Limb (tissue), 2 donors: ENCODE measurements around the gene SH3RF1.

Source experiments
- DNase-seq, 2 donors: peaks; one replicate each; pipeline ENCODE4 v3.0.0-alpha.2; 2016; ENCODE audit errors: extremely low spot score in 2 of 2

Gene SH3RF1

GRCh38 chr4:169139021-169139420, 131.7 kb downstream of the SH3RF1 start:
- no peak for DNase-seq

GRCh38 chr4:169137558-169137920, 133.2 kb downstream of the SH3RF1 start:
- no peak for DNase-seq

- no peak for DNase-seq
Measured at GRCh38 chr4:169136796-169137557, 133.8 kb downstream of the SH3RF1 start.

DNA sequence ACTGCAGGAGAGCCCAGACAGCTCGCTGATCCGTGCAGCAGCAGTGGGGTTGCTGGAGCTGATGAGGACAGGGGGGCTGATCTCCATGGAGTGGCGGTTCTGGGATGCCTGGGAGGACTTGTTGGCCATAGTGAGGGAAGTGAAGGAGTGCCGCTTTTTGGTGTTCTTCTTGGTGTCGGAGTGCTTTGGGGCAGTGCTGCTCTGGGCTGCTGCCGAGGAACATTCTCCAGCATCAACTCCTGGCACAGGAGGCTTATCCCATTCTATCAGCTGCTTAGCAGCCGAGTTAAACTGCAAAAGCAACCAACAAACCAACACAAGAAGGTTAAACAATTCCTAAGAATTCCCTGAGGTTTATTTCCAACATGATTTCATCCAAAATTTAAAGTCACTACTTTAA, 134.4 kb downstream of the SH3RF1 start:
- DNase-seq, result no peak

GRCh38 chr4:169135776-169136175, 135.0 kb downstream of the SH3RF1 start:
- no peak for DNase-seq

GRCh38 chr4:169133932-169134331, 136.8 kb downstream of the SH3RF1 start:
- peak; percentile 34 to 40 for DNase-seq

DNA sequence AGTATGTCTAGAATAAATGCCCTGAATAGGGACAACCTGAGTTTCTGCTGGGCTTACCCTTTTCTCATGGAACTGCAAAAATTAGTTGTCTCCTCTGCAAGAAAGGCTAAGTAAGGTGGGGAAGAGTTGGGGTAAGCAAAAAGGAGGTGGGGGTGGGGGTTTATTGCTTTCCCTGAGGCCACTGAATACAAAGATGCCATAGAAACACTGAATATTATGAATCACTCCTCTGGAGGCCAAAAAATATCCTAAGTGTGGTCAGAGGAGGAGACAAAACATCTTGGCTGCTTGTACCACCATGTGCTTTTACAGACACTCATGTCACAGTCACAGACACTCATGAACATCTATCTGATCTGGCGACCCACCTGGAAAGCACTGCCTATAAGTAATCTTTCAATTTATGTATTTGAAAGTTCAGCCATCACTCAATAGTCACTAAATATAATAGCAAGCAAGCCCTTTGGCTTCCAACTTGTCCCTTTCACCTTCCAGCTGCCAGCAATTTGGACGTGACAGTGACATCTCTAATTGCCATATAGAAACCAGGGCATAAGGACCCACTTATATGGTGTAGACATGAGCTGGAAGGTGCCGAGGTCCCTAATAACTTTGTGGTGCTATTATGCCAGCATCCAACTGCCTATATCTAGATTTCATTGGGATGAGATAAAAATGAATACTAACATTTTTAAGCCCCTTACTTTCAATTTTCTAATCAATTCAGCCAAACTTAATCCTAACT, 138.0 kb downstream of the SH3RF1 start:
- no peak for DNase-seq

DNA sequence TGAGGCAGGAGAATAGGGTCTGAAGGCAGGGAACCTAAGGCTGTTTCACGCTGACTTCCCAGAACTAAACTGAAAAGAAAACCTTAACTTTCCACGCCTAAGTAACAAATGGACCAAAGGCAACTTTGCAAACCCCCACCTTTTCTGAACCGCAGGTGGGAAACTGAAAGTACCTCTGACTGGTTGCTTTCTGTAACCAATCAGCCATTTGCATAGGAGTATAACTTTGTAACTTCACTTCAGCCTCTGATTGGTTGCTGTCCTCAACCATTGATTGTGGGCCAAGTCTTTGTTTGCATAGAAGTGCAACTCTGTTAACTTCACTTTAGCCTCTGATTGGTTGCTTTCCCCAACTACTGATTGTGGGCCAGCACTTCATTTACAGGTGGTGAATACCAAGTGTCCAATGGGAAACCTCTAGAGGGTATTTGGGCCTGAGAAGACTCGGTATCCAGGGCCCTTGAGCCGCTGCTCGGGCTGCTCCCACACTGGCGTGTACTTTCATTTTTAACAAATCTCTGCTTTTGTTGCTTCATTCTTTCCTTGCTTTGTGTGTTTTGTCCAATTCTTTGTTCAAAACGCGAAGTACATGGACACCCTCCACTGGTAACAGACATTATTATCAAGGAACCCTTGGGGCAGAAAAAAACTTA, 139.1 kb downstream of the SH3RF1 start:
- DNase-seq, result no peak

GRCh38 chr4:169128902-169129301, 141.9 kb downstream of the SH3RF1 start:
- no peak for DNase-seq

DNA sequence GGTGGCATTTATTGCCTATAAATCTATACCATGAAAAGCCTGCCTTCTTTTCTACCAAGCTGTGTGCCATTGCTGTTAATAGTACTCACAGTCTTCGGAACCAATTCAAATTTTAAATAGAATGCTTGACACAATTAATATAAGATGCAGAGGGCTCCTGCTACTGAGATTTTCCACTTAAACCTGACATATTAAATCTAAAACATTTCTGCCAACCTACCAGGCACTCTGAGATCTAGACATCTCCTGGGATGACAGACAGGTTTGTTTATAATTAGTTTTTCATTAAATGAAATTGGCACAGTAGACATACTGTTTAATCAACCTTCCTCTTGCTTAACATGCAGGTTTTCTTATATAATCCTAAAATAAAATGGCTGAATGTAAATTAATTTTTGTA, 143.4 kb downstream of the SH3RF1 start:
- no peak for DNase-seq

DNA sequence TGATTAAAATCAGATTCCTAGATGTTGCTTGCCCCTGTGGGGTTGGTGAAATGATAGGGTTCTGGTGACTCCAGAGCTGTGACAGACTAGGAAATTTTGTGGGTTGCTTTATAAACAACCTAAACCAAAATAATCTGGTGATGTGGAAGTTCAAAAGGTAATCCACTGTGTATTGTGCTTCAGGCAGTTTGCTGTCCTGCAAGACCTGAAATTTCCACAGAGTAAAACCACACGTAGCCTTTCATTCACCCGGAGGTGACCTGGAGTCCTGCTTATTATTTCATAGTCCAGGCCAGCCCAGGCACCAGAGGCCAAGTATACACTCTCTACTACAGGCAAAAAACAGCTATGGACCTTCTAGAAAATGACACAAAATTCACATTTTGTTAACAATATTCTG, 146.1 kb downstream of the SH3RF1 start:
- no peak for DNase-seq

GRCh38 chr4:169122422-169122821, 148.3 kb downstream of the SH3RF1 start:
- DNase-seq, result no peak

- no peak for DNase-seq
Measured at GRCh38 chr4:169121861-169122382, 148.8 kb downstream of the SH3RF1 start.

DNA sequence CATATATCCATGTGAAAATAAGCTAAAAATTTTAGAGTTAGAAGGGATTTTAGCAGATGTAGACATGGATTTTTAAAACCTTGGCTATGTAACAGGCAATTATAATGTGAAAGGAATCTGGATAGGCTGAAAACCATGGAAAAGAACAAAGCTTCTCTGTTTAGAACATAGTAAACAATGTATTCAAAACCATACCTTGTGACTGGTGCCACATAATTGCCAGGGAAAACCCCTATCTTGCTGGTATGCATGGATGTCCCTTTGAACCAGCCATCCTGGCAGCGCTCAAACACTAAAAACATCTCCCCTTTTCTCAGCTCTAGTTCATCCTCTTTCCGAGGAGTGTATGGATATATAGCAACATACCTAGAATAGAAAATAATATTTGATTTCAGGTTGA, 150.1 kb downstream of the SH3RF1 start:
- DNase-seq, result no peak

DNA sequence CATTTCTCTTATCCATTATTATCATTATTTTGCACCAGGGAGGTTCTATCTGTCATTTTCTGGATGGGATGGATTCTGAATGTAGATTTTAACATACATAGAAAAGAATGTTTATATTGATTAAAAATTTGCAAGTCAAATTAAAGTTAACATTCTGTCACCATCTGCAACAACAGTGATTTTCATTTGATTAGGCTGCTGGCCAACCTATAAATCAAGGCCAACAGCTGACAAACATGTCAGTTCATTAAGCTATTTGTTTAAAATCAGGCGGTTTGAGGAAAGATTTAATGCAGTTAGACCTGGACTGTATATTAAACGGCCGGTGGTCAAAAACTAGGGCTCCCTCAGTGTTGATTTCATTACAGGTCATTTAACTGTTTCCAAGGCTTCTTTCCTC, 151.2 kb downstream of the SH3RF1 start:
- no peak for DNase-seq

GRCh38 chr4:169117591-169118081, 153.1 kb downstream of the SH3RF1 start:
- DNase-seq, result no peak

GRCh38 chr4:169116270-169116901, 154.4 kb downstream of the SH3RF1 start:
- no peak for DNase-seq

GRCh38 chr4:169115897-169116254, 154.9 kb downstream of the SH3RF1 start:
- no peak for DNase-seq

DNA sequence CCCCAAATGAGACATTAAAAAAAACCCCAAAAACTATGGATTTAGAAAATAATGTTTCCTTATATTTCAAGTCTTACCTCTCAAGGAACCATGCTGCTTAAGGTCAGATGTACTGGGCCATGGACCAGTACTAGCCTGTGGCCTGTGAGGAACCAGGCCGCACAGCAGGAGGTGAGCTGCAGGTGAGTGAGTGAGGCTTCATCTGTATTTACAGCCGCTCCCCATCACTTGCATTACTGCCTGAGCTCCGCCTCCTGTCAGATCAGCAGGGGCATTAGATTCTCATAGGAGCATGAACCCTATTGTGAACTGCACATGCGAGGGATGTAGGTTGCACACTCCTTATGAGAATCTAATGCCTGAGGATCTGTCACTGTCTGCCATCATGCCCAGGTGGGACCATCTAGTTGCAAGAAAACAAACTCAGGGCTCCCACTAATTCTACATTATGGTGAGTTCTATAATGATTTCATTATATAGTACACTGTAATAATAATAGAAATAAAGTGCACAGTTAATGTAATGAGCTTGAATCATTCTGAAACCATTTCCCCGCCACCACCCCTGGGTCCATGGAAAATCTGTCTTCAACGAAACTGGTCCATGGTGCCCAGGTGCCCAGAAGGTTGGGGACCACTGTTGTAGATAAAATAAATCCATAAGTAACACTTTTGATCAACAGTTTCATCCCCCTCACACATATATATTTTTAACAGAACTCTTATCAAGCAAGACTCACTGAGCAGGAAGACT, 155.4 kb downstream of the SH3RF1 start:
- DNase-seq, result no peak

GRCh38 chr4:169114341-169114974, 156.3 kb downstream of the SH3RF1 start:
- DNase-seq, result no peak

DNA sequence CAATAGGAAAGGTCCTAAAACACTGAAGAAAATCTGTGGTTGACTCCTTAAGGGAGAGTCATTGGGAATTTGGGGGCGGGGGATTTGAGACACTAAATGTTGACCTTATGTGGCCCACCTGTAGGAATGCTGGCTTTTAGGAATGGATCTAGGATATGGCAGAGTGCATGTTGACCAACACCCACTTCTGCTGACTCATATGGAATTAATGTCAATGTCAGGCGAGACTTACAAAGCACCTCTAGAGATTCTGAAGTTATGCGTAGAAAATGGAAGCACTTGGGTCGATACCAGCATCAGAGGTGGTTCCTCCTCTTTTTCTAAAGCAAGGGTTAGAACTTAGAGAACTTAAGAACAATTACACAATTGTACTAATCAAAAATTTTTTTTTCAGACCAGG, 160.1 kb downstream of the SH3RF1 start:
- DNase-seq, result no peak
